Ecto neural progenitor cell (in vitro differentiated cells): ENCODE results near the gene CASP7.
"Not testable (repeated sequence)": the region's sequence is repeated elsewhere in the genome, so short reads cannot be mapped to it uniquely, and the experiment has no call there.

Source experiments
- DNase-seq: peaks from one replicate; pipeline ENCODE4 v3.0.0-alpha.2; 2018; ENCODE audit warnings: low spot score

The CASP7 gene

DNA sequence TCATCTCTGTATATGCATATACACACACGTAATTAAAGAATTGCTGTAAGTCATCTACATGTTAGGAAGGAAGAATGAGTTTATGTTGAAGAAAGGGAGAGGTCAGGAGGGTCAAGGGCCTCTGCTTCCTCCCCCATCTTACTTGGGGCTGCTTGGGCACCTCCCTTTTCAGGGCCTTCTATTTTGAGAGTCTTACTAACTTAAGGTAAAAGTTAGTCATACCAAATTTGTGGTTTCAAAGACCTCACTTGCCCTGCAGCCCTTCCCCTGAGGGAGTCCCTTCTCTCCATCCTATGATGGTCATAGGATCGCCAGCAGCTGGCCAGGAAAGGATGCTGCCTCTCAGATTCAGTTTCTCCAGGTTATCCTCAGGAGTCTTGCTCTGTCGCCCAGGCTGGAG, 74.4 kb downstream of the CASP7 start:
- no peak for DNase-seq

DNA sequence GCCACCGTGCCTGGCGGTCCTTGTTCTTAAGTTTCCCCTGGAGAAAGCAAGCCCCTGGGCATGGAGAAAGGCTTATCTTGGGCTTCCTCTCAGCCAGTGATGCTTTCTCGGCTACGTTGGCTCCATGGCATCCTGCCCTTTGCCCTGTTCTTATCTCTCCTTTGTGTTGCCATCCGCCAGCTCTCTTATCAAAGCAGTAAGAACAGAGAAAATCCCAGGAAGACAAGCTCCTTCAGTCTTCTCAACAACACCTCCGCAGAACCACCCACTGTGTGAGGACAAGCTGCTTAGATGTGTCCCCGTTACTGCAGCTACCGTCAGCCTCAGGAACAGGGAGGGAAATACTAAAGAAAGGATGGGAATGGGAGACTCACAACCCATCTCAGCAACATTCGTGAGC, 75.1 kb downstream of the CASP7 start:
- DNase-seq, result no peak

DNA sequence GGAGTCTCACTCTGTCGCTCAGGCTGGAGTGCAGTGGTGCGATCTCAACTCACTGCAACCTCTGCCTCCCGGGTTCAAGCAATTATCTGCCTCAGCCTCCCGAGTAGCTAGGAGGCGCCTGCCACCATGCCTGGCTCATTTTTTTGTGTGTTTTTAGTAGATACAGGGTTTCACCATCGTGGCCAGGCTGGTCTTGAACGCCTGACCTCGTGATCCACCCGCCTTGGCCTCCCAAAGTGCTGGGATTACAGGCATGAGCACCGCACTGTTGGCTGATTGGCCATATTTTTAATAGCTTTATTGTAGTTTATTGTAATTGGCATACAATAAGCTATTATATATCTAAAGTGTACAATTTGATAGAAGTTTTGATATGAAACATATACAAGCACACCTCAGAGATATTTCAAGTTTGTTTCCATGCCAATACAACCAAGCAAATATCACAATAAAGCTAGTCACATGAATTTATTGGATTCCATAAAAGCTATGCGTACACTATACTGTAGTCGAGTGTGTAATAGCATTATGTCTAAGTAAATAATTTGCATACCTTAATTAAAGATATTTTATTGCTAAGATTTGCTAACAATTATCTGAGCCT, 77.3 kb downstream of the CASP7 start:
- DNase-seq, result no peak

DNA sequence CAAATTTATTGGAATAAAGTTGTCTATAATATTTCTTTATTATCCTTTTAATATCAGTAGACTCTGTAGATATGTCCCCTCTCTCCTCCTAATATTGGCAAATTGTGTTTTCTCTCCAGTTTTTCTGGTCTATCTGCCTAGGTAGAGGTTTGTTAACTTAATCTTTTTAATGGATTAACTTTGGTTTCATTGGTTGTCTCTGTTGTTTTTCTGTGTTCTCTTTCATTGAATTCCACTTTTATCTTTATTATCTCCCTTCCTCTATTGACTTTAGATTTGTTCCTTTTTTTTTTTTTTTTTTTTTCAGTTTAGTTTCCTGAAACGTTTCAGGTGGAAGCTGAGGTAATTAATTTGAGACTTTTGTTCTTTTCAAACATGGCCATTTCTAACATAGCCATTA, 82.4 kb downstream of the CASP7 start:
- DNase-seq, result no peak

DNA sequence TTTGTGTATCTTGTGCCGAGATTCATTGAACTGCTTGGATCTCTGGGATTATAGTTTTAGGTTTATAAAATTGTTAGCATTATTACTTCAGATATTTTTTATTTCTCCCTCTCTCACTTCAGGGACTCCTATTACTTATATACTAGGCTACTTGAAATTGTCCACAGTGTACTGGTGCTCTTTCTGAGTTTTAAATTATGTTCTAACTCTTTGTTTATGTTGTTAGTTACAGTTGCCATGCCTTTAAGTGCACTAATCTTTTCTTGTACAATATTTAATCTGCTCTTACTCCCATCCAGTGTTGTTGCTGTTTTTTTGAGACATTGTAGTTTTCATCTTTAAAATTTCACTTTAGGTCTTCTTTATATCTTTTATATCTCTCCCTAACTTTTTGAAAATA, 84.9 kb downstream of the CASP7 start:
- DNase-seq, result no peak

DNA sequence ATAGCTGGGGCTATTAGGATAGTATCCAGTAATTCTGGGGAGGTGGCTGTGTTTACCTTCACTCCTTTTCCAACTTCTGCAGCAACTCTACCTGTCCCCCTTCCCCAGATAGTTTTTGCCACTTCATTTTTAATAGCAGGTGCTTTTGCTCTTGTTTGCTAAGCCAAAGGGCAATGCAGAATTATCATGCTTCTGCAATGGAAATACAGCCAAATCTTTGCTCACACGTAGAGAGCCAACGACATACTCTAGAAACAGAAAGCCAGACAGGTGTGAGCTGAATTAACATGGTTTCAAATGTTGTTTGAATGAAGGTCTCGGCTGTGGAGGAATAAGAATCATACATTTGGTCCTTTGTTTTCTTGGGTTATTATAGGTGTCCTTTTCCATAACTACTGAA, 86.2 kb downstream of the CASP7 start:
- DNase-seq, result no peak

DNA sequence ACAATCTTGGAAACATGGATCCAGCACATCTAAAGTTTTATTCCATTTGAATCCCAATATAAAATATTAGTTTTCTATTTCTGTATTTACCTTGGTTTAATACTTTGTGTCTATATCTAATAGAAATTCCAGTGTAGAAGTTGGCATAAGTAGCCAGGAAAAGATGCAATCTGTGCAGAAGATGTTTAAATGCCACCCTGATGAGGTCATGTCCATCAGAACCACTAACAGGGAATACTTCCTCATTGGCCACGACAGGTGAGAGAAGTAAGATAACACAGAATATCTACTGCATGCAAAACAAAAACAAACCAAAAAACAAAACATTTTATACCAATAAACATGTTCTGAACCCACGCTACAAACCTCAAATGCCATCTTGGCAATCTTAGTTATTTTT, 87.5 kb downstream of the CASP7 start:
- no peak for DNase-seq

DNA sequence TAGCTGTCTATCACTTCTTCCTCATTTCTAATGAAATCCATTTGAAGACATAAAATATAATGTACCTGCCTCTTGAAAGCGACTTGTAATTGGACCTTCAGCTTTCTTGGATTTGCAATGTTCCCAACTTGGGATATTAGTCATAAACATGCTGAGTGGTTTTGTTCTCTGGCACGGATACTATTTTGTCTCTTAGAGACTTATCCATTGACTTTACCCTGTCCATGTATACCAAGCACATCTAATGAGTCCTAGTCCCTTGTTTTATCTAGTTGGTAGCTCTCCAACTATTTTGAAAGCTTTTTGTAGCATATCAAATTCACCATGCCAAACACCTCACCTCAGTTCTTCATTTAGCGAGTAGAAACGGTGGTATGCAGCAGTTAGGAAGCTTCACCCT, 90.6 kb downstream of the CASP7 start:
- no peak for DNase-seq

DNA sequence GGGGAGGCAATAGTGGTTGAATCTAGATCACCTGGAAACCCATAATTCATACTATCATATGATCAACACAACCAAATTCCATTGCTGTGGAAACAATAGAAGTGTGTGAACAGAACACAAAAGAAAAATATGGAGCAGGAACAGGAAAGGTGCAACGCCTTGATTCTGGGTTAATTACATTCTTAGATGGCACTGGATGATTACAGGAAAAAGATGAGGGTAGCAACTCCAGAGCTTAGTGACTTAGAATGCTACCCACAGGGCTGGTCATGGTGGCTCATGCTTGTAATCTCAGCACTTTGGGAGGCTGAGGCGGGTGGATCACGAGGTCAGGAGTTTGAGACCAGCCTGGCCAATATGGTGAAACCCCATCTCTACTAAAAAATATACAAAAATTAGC, 91.4 kb downstream of the CASP7 start:
- not testable (repeated sequence) for DNase-seq

DNA sequence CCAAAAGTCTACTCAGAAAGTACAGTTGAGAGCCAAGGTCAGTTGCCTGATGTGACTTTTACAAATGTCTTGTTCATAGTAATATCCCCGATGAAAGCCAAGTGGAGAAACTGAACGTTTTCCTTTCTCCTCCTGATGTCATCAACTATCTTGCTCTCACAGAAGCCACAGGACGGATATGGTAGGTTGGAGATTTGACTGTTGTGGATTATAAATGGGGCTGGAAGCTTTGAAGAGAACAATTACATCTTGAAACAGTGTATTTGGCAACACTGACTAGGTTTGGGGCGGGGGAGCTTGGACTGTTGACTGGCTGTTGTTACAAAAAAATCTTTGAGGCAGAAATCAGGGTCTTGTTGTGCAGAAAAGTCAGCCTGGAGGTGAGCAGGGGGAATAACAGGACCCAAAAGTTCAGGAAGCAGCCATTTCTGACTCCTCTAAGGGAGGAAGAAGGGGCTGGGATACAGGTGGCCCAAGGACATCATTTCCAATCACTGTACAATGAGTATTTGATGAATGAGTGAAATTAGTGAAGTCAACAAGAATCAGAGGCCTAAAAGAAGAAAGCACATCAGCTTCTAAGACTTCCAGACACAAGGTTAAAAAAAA, 96.1 kb downstream of the CASP7 start:
- no peak for DNase-seq

DNA sequence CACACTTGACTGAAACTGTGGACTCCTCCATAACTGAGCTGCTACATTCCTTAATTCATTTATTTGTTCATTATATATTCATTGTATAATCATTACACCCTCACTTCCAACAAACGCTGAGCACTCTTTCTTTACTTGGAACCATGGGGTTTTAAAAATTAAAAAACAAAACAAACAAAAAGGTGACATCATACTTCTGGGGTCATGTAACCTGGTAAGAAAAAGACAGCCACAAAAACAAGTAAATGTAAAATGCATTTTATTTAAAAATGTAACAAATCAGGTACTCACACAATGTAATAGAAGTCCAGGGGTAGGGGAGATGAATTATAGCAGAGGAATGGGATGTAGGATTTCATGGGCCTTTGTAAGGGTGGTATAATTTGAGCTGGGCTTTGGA, 96.8 kb downstream of the CASP7 start:
- no peak for DNase-seq
